Transverse colon (tissue), 4 donors: Measurements from ENCODE around the gene ERG.

Source experiments
- CTCF ChIP-seq, 5 experiments: fragments of 200-600 bp in 3 of 5; fragments of 450-650 bp in 2 of 5; sonication (generic) in 3 of 5; IDR thresholded peaks; 1 replicate in 2 of 5; 2 replicates in 3 of 5; pipeline ENCODE4 v1.5.1; 2016 to 2017; ENCODE audit warnings: antibody characterized with exemption in 5 of 5, inconsistent platforms in 3 of 5, mild to moderate bottlenecking in 2 of 5, moderate library complexity in 1 of 5
- EP300 ChIP-seq: sonication (generic); formaldehyde crosslinking; IDR thresholded peaks from one replicate; pipeline ENCODE4 v1.6.1; 2017; ENCODE audit warnings: antibody characterized with exemption, low read depth
- POLR2A ChIP-seq: fragments of 450-650 bp; IDR thresholded peaks from one replicate; pipeline ENCODE4 v1.6.1; 2016; ENCODE audit warnings: antibody characterized with exemption, mild to moderate bottlenecking, moderate library complexity
- POLR2AphosphoS5 ChIP-seq, 3 donors: sonication (generic); formaldehyde crosslinking; IDR thresholded peaks; one replicate each; pipeline ENCODE4 v1.6.1; 2016; ENCODE audit warnings: antibody characterized with exemption in 3 of 3

GRCh38 chr21:38395581-38395980 is 102.7 kb downstream of the ERG start:
- TF ChIP-seq CTCF (IDR thresholded peaks at IDR 0.05): no peak
- TF ChIP-seq POLR2A: no peak
- TF ChIP-seq EP300: no peak
- no peak for TF ChIP-seq POLR2AphosphoS5 (IDR thresholded peaks at IDR 0.05)
